GM21381 (cell line): ENCODE results near the gene RADIL.
"Not testable (repeated sequence)": the region's sequence is repeated elsewhere in the genome, so short reads cannot be mapped to it uniquely, and the experiment has no call there.

Source experiments
- ATAC-seq: cut with Tn5 transposase; IDR thresholded peaks from one replicate; pipeline ENCODE4 v1.9.1; 2021; ENCODE audit warnings: mild to moderate bottlenecking, moderate library complexity; ENCODE audit not compliant: unreplicated experiment

The RADIL gene

GRCh38 chr7:4815609-4816418, 67.7 kb downstream of the RADIL start:
- ATAC-seq, result no peak

GRCh38 chr7:4815121-4815520, 68.4 kb downstream of the RADIL start:
- no peak for ATAC-seq

GRCh38 chr7:4814433-4814832, 69.1 kb downstream of the RADIL start:
- no peak for ATAC-seq

GRCh38 chr7:4809666-4810065, 73.8 kb downstream of the RADIL start:
- ATAC-seq, result no peak

- ATAC-seq, result no peak
Observed at GRCh38 chr7:4809091-4809591, 74.4 kb downstream of the RADIL start.

- ATAC-seq, result no peak
Observed at GRCh38 chr7:4808565-4808964, 75.0 kb downstream of the RADIL start.

- ATAC-seq, result no peak
Observed at GRCh38 chr7:4808026-4808425, 75.5 kb downstream of the RADIL start.

- ATAC-seq, result no peak
Observed at GRCh38 chr7:4807598-4808016, 75.9 kb downstream of the RADIL start.

GRCh38 chr7:4806983-4807597, 76.4 kb downstream of the RADIL start:
- no peak for ATAC-seq

GRCh38 chr7:4805984-4806300, 77.6 kb downstream of the RADIL start:
- ATAC-seq, result no peak

- no peak for ATAC-seq
Observed at GRCh38 chr7:4805110-4805983, 78.2 kb downstream of the RADIL start.

GRCh38 chr7:4803397-4804241, 79.9 kb downstream of the RADIL start:
- no peak for ATAC-seq

GRCh38 chr7:4802577-4802976, 80.9 kb downstream of the RADIL start:
- ATAC-seq, result not testable (repeated sequence)

- no peak for ATAC-seq
Observed at GRCh38 chr7:4801839-4802231, 81.7 kb downstream of the RADIL start.

- ATAC-seq, result no peak
Observed at GRCh38 chr7:4800926-4801838, 82.3 kb downstream of the RADIL start.

GRCh38 chr7:4800487-4800886, 83.0 kb downstream of the RADIL start:
- ATAC-seq, result no peak

- ATAC-seq, result no peak
Observed at GRCh38 chr7:4799508-4800268, 83.8 kb downstream of the RADIL start.

GRCh38 chr7:4798706-4799235, 84.7 kb downstream of the RADIL start:
- no peak for ATAC-seq
